Esophagus muscularis mucosa (tissue), 4 donors: Measurements from ENCODE around the gene TMEM170B. TPM values are rescaled to one million over a fixed set of nuclear protein-coding genes. Genes with fewer than 3 reads are reported as not detected.

ENCODE experiments used
- DNase-seq: peaks from one replicate; pipeline ENCODE4 v3.0.0-alpha.2; 2017; ENCODE audit errors: extremely low spot score
- H3K27ac ChIP-seq, 4 donors: fragments of 200-600 bp; sonication (generic); replicated peaks in 1 of 4; 1 replicate in 3 of 4; 2 replicates in 1 of 4; pipeline ENCODE4 v1.5.1; 2016 to 2019; ENCODE audit warnings: mild to moderate bottlenecking in 1 of 4
- H3K27me3 ChIP-seq, 4 donors: fragments of 200-600 bp; sonication (generic); one replicate each; pipeline versions ENCODE4 v1.5.1 to v1.6.0; 2016 to 2019
- H3K36me3 ChIP-seq, 4 donors: fragments of 200-600 bp; sonication (generic); one replicate each; pipeline ENCODE4 v1.5.1; 2016 to 2019
- H3K4me1 ChIP-seq, 4 donors: fragments of 200-600 bp; sonication (generic); one replicate each; pipeline ENCODE4 v1.5.1; 2016 to 2019
- H3K4me3 ChIP-seq, 4 donors: fragments of 200-600 bp; sonication (generic); 1 replicate in 2 of 4; 2 replicates in 2 of 4; pipeline ENCODE4 v1.5.1; 2016 to 2019; ENCODE audit warnings: mild to moderate bottlenecking in 4 of 4, moderate library complexity in 1 of 4
- H3K9me3 ChIP-seq, 4 donors: fragments of 200-600 bp; sonication (generic); 1 replicate in 3 of 4; 2 replicates in 1 of 4; pipeline ENCODE4 v1.5.1; 2016 to 2019
- CTCF ChIP-seq, 3 experiments: fragments of 200-600 bp in 2 of 3; fragments of 450-650 bp in 1 of 3; sonication (generic) in 2 of 3; IDR thresholded peaks; one replicate each; pipeline ENCODE4 v1.5.1; 2017 to 2019; ENCODE audit warnings: antibody characterized with exemption in 3 of 3, mild to moderate bottlenecking in 2 of 3, moderate library complexity in 1 of 3
- EP300 ChIP-seq: sonication (generic); formaldehyde crosslinking; IDR thresholded peaks from one replicate; pipeline ENCODE4 v1.6.1; 2017; ENCODE audit warnings: antibody characterized with exemption
- POLR2A ChIP-seq: fragments of 450-650 bp; IDR thresholded peaks from one replicate; pipeline ENCODE4 v1.6.1; 2017; ENCODE audit warnings: antibody characterized with exemption, moderate library complexity, mild to moderate bottlenecking, low read depth
- POLR2AphosphoS5 ChIP-seq, 2 donors: sonication (generic); formaldehyde crosslinking; IDR thresholded peaks; one replicate each; pipeline ENCODE4 v1.6.1; 2017; ENCODE audit warnings: antibody characterized with exemption in 2 of 2
- WGBS: methylation state at CpG from one replicate; pipeline ENCODE4 v1.1.5; 2018; 5-methylcytosine and 5-hydroxymethylcytosine counted together
- intact Hi-C: fragments of 100-400 bp; cut with DNase I; formaldehyde crosslinking; loops from one replicate; pipeline ENCODE4 v1.15.1; 2023
- total RNA-seq, 4 donors: library from RNA; depleted of rRNA; stranded (reverse); fragments of >200 nt; gene quantifications; one replicate each; pipeline versions ENCODE4 v1.1.0 to v1.2.1, GENCODE V29; 2016

TMEM170B gene
- total RNA-seq, 4 donors from 2014 or later = 5.4 to 8.6 (median 6.2) TPM

- WGBS = 95% methylated on average over 1 of the region's 1 CpG
- Histone ChIP-seq H3K36me3 (no peaks in the 10 kb centered on the region), H3K4me3 (no peak overlapping the region), H3K27me3 (no peaks in the 10 kb centered on the region), H3K9me3 (no peaks in the 10 kb centered on the region), H3K27ac (no peak overlapping the region), H3K4me1 (no peaks in the 10 kb centered on the region)
- intact Hi-C loops = no loop called here
- DNase-seq = no peak
- no peak for TF ChIP-seq POLR2AphosphoS5 (IDR thresholded peaks at IDR 0.05)
- no peak for TF ChIP-seq POLR2A
- TF ChIP-seq EP300 = no peak
- TF ChIP-seq CTCF (IDR thresholded peaks at IDR 0.05) = no peak
These were observed 13.5 kb downstream of the TMEM170B start for GRCh38 chr6:11551053-11551452.

GRCh38 chr6:11552442-11552841 lies 14.9 kb downstream of the TMEM170B start:
- no peaks in the 10 kb centered on the region for H3K27me3 ChIP-seq
- intact Hi-C loops = no loop called here
- TF ChIP-seq CTCF (IDR thresholded peaks at IDR 0.05) (no peak), POLR2AphosphoS5 (IDR thresholded peaks at IDR 0.05) (no peak), EP300 (no peak), POLR2A (no peak)
- H3K9me3 ChIP-seq = no peaks in the 10 kb centered on the region
- H3K27ac ChIP-seq = no peak overlapping the region
- no peak for DNase-seq
- no peak overlapping the region for H3K4me3 ChIP-seq
- H3K36me3 ChIP-seq = no peaks in the 10 kb centered on the region
- H3K4me1 ChIP-seq = no peaks in the 10 kb centered on the region

GRCh38 chr6:11553824-11554223 lies 16.3 kb downstream of the TMEM170B start:
- Histone ChIP-seq H3K36me3 (no peaks in the 10 kb centered on the region), H3K4me1 (no peaks in the 10 kb centered on the region), H3K27me3 (no peaks in the 10 kb centered on the region), H3K9me3 (no peaks in the 10 kb centered on the region), H3K4me3 (no peak overlapping the region), H3K27ac (no peak overlapping the region)
- DNase-seq = no peak
- TF ChIP-seq CTCF (IDR thresholded peaks at IDR 0.05) (no peak), POLR2A (no peak), POLR2AphosphoS5 (IDR thresholded peaks at IDR 0.05) (no peak), EP300 (no peak)
- WGBS = 89% methylated on average over 3 of the region's 3 CpGs
- intact Hi-C loops = no loop called here

GRCh38 chr6:11556309-11556708 lies 18.8 kb downstream of the TMEM170B start:
- H3K36me3 ChIP-seq = no peaks in the 10 kb centered on the region
- TF ChIP-seq EP300 (no peak), POLR2AphosphoS5 (IDR thresholded peaks at IDR 0.05) (no peak), CTCF (IDR thresholded peaks at IDR 0.05) (no peak), POLR2A (no peak)
- intact Hi-C loops = no loop called here
- no peak for DNase-seq
- WGBS = 97% methylated on average over 3 of the region's 3 CpGs
- no peaks in the 10 kb centered on the region for H3K9me3 ChIP-seq
- no peaks in the 10 kb centered on the region for H3K4me1 ChIP-seq
- H3K4me3 ChIP-seq = no peak overlapping the region
- H3K27ac ChIP-seq = no peak overlapping the region
- no peaks in the 10 kb centered on the region for H3K27me3 ChIP-seq

- Histone ChIP-seq H3K4me3 (no peak overlapping the region), H3K4me1 (no peaks in the 10 kb centered on the region), H3K27me3 (no peaks in the 10 kb centered on the region), H3K27ac (no peak overlapping the region), H3K36me3 (peaks cover 0 to 17% (median 14%) of the 10 kb centered on the region in 4 donors), H3K9me3 (no peaks in the 10 kb centered on the region)
- no peak for DNase-seq
- no peak for TF ChIP-seq CTCF (IDR thresholded peaks at IDR 0.05)
- TF ChIP-seq POLR2AphosphoS5 (IDR thresholded peaks at IDR 0.05) = no peak
- TF ChIP-seq EP300 = no peak
- TF ChIP-seq POLR2A = no peak
- intact Hi-C loops = no loop called here
- WGBS = 85% methylated on average over 3 of the region's 3 CpGs
These were observed 26.2 kb downstream of the TMEM170B start for GRCh38 chr6:11563793-11564192.
